Stimulated activated CD4-positive, alpha-beta T cell treated with anti-CD3 and anti-CD28 coated beads, TNF-alpha, amount 100 ng/mL, for 24 hours (primary cell): ENCODE data around the gene PCDHGC5.
A peak's percentile ranks its signal among the peaks of the same experiment; 100 is the strongest.

Source experiments
- DNase-seq, 3 experiments: peaks; one replicate each; pipeline ENCODE4 v3.0.0-alpha.2; 2020; ENCODE audit warnings: low read depth in 3 of 3

The PCDHGC5 gene

DNA sequence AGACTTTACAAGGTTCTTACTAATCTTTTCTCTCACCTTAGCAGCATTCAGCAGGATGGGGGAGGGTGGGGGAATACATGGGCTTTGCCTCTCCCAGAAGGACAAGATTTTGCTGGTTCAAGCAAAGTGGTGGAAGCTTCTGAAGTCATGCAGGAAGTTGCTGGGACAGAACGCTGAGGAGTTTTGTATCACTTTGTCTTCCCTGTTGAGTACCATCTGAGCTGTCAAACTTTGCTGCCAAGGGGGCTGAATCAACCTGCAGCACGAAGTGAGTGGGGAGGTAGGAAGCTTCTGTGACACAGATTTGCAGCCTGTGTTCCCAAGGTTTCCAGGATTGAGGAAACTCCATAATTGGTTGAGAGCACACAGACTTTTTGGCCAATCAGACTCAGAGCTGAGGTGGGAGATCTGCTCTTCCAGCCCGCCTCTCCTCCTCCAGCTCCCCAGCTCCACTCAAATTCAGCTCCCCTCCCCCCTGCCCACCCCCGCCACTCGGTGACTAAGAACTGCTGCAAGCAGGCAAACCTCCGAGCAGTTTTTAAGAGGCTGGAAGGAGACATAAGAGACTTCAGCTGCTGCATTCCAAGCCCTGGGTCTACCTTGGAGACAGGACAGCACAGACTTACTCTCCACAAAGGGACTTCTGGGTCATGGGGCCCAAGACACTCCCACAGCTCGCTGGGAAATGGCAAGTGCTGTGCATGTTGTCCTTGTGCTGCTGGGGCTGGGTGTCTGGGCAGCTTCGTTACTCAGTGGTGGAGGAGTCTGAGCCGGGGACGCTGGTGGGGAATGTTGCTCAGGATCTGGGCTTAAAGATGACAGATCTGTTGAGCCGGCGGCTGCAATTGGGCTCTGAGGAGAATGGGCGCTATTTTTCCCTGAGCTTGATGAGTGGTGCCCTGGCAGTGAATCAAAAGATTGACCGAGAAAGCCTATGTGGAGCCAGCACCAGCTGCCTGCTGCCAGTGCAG is at the start of gene PCDHGC5:
PCDHGC5 (plus strand) TSS at position 491 of the 971 bp plus-strand sequence; CDS start at position 651, 160 bp downstream.
- no peak for DNase-seq

GRCh38 chr5:141439411-141440141 is 49.3 kb upstream of the PCDHGC5 start:
- no peak for DNase-seq

GRCh38 chr5:141440341-141440740 is 48.5 kb upstream of the PCDHGC5 start:
- no peak for DNase-seq

DNA sequence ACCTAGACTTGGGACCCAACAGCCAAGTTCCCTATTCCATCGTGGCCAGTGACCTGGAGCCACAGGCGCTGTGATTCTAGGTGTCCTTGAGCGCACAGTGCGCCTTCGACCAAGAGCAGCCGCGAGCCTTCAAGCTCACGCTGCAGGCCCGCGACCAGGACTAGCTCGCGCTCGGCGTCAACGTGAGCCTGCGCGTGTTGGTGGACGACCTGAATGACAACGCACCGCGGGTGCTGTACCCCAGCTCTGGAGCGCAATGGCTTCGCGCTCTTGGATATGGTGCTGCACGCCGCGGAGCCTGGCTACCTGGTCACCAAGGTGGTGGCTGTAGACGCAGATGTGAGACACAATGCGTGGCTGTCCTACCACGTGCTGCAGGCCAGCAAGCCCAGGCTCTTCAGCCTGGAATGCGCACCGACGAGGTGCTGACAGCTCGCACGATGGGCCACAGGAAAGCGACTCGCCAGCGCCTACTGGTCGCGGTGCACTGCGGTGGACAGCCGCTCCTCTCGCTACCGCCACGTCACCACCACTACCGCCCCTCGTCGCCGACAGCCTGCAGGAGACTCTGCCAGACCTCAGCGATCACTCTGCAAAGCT is 47.2 kb upstream of the PCDHGC5 start:
- no peak for DNase-seq

DNA sequence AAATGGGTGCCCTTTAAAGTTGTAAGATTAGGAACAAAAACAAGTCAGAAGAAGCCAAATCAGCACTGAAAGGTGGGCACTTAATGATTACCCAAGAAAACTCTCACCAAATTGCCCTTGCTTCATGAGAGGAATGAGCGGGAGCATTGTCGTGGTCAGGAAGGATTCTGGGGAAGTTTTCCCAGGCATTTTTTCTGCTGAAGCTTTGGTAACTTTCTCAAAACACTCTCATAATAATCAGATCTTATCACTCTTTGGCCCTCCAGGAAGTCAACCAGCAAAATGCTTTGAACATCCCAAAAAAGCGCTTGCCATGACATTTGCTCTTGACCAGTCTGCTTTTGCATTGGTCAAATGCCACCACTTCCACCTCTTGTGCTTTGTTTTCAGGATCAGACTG is 23.5 kb upstream of the PCDHGC5 start:
- no peak for DNase-seq

DNA sequence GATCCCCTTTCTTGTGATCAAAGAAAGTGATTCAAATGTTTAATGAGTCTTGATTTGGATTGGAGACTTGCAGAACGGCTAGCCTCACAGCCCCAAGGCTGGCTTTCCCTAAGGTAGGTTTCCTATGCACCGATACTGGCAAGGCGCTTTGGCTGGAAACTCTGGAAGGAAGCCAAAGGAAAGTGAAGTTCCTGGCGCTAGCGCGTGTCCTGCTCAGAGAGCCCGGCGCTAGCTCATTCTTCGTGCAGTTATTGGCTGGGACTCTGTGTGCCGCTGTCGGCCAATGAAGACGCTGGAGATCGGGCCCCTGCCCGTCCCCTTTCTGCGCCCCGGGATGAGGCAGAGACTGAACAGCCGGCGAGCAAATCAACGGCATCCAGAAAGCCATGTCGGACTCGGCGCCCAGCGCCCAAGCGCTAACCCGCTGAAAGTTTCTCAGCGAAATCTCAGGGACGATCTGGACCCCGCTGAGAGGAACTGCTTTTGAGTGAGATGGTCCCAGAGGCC is 13.2 kb upstream of the PCDHGC5 start, which contains the start of gene PCDHGC3:
PCDHGC3 (plus strand) TSS at position 342 of the 507 bp plus-strand sequence; CDS start at position 493, 151 bp downstream.
- DNase-seq, result peak; percentile 23 to 65 (median 30)

- DNase-seq, result no peak
These were observed 12.6 kb upstream of the PCDHGC5 start for GRCh38 chr5:141476132-141476911.

GRCh38 chr5:141477044-141477575 is 11.8 kb upstream of the PCDHGC5 start:
- DNase-seq, result no peak

DNA sequence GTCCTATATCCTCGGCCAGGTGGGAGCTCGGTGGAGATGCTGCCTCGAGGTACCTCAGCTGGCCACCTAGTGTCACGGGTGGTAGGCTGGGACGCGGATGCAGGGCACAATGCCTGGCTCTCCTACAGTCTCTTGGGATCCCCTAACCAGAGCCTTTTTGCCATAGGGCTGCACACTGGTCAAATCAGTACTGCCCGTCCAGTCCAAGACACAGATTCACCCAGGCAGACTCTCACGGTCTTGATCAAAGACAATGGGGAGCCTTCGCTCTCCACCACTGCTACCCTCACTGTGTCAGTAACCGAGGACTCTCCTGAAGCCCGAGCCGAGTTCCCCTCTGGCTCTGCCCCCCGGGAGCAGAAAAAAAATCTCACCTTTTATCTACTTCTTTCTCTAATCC is 11.1 kb upstream of the PCDHGC5 start:
- no peak for DNase-seq

GRCh38 chr5:141478321-141478945 is 10.4 kb upstream of the PCDHGC5 start:
- no peak for DNase-seq

GRCh38 chr5:141479776-141480175 is 9.1 kb upstream of the PCDHGC5 start:
- DNase-seq, result no peak

- DNase-seq, result no peak
These were observed 5.0 kb upstream of the PCDHGC5 start for GRCh38 chr5:141483902-141484301.

DNA sequence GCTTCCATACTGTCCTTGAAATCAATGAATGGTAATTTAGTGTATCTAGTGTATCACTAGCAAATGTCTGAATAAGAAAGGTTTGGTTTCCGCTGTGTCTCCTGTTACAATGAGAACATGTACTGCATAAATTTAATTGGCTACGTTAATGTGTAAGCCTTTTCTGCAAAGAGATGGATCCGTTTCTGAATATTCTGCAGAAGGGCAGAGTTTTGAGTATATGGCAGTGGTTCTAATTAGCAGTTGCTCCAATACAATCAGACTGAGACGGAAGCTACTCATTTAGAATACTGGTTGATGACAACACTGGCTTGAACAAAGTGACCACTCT is 4.6 kb upstream of the PCDHGC5 start:
- DNase-seq, result no peak

DNA sequence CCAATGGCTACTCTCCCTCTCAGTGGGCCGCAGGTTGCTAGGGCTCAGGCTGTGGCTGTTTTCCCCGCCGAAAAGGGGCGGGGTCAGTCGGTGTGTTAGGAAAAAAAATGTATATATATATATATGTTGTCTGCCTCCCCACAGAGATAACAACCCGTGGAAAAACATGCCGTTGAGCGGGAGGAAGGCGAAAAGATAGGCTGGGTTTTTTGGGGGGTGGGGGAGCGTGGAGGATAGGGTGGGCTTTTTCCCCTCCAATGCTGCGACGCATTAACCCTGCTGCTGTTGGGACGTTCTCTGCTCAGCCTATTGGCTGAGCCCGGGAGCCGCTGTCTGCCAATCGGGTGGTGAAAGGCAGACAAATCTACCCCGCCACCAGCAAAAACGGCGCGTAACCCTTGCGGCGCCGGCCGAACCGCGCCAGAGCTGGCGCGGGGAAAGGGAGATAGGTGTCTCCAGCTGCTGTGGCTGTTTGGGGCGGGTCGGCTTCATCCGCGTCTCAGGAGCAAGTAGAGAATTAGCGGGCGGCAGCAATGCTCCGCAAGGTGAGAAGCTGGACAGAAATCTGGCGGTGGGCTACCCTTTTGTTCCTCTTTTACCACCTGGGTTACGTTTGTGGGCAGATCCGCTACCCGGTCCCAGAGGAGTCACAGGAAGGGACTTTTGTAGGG is 4.1 kb upstream of the PCDHGC5 start, which contains the start of gene PCDHGC4:
PCDHGC4 (plus strand) TSS at position 390 of the 671 bp plus-strand sequence; CDS start at position 534, 144 bp downstream.
- no peak for DNase-seq

- no peak for DNase-seq
These were observed 3.4 kb upstream of the PCDHGC5 start for GRCh38 chr5:141485321-141486055.

- DNase-seq, result no peak
These were observed 2.8 kb upstream of the PCDHGC5 start for GRCh38 chr5:141486091-141486490.

DNA sequence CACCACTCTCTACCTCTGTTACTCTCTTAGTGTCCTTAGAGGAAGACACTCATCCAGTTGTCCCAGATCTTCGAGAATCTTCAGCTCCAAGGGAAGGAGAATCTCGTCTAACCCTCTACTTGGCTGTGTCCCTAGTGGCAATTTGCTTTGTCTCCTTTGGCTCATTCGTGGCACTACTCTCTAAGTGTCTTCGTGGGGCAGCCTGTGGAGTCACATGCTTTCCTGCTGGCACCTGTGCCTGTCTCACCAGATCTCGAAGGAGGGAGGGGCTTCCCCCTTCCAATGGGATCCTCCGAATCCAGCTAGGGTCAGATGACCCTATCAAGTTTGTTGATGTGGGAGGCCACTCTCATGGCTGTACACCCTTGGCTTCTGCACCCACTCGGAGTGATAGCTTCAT is 1.8 kb upstream of the PCDHGC5 start:
- no peak for DNase-seq

DNA sequence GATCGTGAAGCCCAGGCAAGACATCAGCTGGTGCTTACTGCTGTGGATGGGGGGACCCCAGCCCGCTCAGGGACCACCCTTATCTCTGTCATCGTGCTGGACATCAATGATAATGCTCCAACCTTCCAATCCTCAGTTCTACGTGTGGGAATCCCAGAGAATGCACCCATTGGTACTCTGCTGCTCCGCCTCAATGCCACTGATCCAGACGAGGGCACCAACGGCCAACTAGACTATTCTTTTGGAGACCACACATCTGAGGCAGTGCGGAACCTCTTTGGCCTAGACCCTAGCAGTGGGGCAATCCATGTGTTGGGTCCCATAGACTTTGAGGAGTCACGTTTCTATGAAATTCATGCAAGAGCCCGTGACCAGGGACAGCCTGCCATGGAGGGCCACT is 960 bp downstream of the PCDHGC5 start:
- no peak for DNase-seq

- DNase-seq, result no peak
These were observed 1.4 kb downstream of the PCDHGC5 start for GRCh38 chr5:141490271-141490670.
